ENCODE data around the gene ANKH. TPM values are rescaled to one million over a fixed set of nuclear protein-coding genes. Genes with fewer than 3 reads are reported as not detected.

Gene ANKH
- total RNA-seq, 4 donors from 2014 or later: 33.4 to 49.4 (median 38.0) TPM

DNA sequence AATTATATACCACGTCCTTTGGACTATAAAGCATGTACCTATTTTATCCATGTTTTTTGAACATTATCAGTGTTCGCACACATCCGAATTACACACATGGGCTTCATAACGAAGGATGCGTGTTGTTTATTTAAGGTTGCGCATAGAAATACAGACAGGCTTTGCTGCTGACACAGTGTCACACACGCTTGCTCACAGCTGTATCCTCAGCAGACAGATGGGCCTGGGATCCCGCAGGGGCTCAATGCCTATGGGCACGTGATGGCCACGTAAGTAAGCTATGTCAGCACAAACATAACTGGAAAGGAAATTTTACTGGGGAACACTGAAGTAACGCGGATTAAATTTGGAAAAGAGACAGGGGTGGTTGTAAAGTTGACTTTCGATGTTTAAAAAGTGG is 130.4 kb downstream of the ANKH start:
- Histone ChIP-seq H3K4me3 (no peak overlapping the region), H3K4me1 (peaks cover 7 to 31% (median 21%) of the 10 kb centered on the region in 4 donors), H3K27ac (replicated peaks in 1 of 4) (no peak overlapping the region), H3K36me3 (peaks cover 13 to 74% (median 50%) of the 10 kb centered on the region in 4 donors), H3K9me3 (no peaks in the 10 kb centered on the region), H3K27me3 (no peaks in the 10 kb centered on the region)
- intact Hi-C loops (cut with DNase I): no loop called here
- TF ChIP-seq POLR2AphosphoS5 (IDR thresholded peaks at IDR 0.05): no peak
- no peak for TF ChIP-seq CTCF (IDR thresholded peaks at IDR 0.05)
- DNase-seq (ENCODE audit: extremely low spot score): no peak
- WGBS: 93% methylated on average over 13 of the region's 13 CpGs

- 70% methylated on average over 5 of the region's 5 CpGs for WGBS
- intact Hi-C loops (cut with DNase I): no loop called here
- no peak overlapping the region for H3K4me3 ChIP-seq
- TF ChIP-seq POLR2AphosphoS5 (IDR thresholded peaks at IDR 0.05) (no peak), EP300 (IDR thresholded peaks at IDR 0.05) (no peak), CTCF (IDR thresholded peaks at IDR 0.05) (no peak), POLR2A (IDR thresholded peaks at IDR 0.05; ENCODE audit: low read depth) (no peak)
- H3K27ac ChIP-seq (replicated peaks in 1 of 4): peak overlapping the region in 2 of 4 donors; percentile 15 to 46
- DNase-seq (ENCODE audit: extremely low spot score): no peak
- no peaks in the 10 kb centered on the region for H3K27me3 ChIP-seq
- H3K36me3 ChIP-seq: peaks cover 13 to 66% (median 40%) of the 10 kb centered on the region in 4 donors
- H3K4me1 ChIP-seq: peaks cover 7 to 35% (median 21%) of the 10 kb centered on the region in 4 donors
- H3K9me3 ChIP-seq: no peaks in the 10 kb centered on the region
Observed at GRCh38 chr5:14739981-14740380, 131.6 kb downstream of the ANKH start.

- TF ChIP-seq EP300 (IDR thresholded peaks at IDR 0.05) (no peak), CTCF (IDR thresholded peaks at IDR 0.05) (no peak), POLR2AphosphoS5 (IDR thresholded peaks at IDR 0.05) (no peak), POLR2A (IDR thresholded peaks at IDR 0.05; ENCODE audit: low read depth) (no peak)
- Histone ChIP-seq H3K4me3 (no peak overlapping the region), H3K27me3 (no peaks in the 10 kb centered on the region), H3K27ac (replicated peaks in 1 of 4) (peak overlapping the region in 1 of 4 donors; percentile 46), H3K4me1 (peaks cover 7 to 31% (median 21%) of the 10 kb centered on the region in 4 donors), H3K9me3 (no peaks in the 10 kb centered on the region), H3K36me3 (peaks cover 13 to 67% (median 37%) of the 10 kb centered on the region in 4 donors)
- WGBS: 47% methylated on average over 3 of the region's 3 CpGs
- intact Hi-C loops (cut with DNase I): no loop called here
- no peak for DNase-seq (ENCODE audit: extremely low spot score)
Observed at GRCh38 chr5:14739538-14739937, 132.0 kb downstream of the ANKH start.

- Histone ChIP-seq H3K9me3 (no peaks in the 10 kb centered on the region), H3K4me1 (peaks cover 7 to 31% (median 17%) of the 10 kb centered on the region in 4 donors), H3K36me3 (peaks cover 13 to 69% (median 41%) of the 10 kb centered on the region in 4 donors), H3K4me3 (no peak overlapping the region), H3K27me3 (no peaks in the 10 kb centered on the region), H3K27ac (replicated peaks in 1 of 4) (no peak overlapping the region)
- intact Hi-C loops (cut with DNase I): no loop called here
- no peak for DNase-seq (ENCODE audit: extremely low spot score)
- WGBS: 82% methylated on average over 5 of the region's 5 CpGs
- TF ChIP-seq POLR2AphosphoS5 (IDR thresholded peaks at IDR 0.05) (no peak), CTCF (IDR thresholded peaks at IDR 0.05) (no peak), EP300 (IDR thresholded peaks at IDR 0.05) (no peak), POLR2A (IDR thresholded peaks at IDR 0.05; ENCODE audit: low read depth) (no peak)
Observed at GRCh38 chr5:14738050-14738449, 133.5 kb downstream of the ANKH start.

GRCh38 chr5:14737291-14737690 is 134.3 kb downstream of the ANKH start:
- no peak overlapping the region for H3K4me3 ChIP-seq
- H3K27me3 ChIP-seq: no peaks in the 10 kb centered on the region
- no peak overlapping the region for H3K27ac ChIP-seq (replicated peaks in 1 of 4)
- H3K4me1 ChIP-seq: peaks cover 7 to 31% (median 17%) of the 10 kb centered on the region in 4 donors
- 100% methylated on average over 3 of the region's 10 CpGs for whole genome bisulfite sequencing
- TF ChIP-seq EP300 (IDR thresholded peaks at IDR 0.05) (no peak), POLR2AphosphoS5 (IDR thresholded peaks at IDR 0.05) (no peak), CTCF (IDR thresholded peaks at IDR 0.05) (no peak), POLR2A (IDR thresholded peaks at IDR 0.05; ENCODE audit: low read depth) (no peak)
- DNase-seq (ENCODE audit: extremely low spot score): no peak
- no peaks in the 10 kb centered on the region for H3K9me3 ChIP-seq
- H3K36me3 ChIP-seq: peaks cover 13 to 68% (median 45%) of the 10 kb centered on the region in 4 donors
- intact Hi-C loops (cut with DNase I): no loop called here
